B cell (primary cell): ENCODE results near the gene KNOP1. TPM values are rescaled to one million over a fixed set of nuclear protein-coding genes. Genes with fewer than 3 reads are reported as not detected.

Source experiments
- ATAC-seq: fragments of 200-7000 bp; cut with Tn5 transposase; one replicate; pipeline ENCODE4 v1.10.0; 2021; ENCODE audit warnings: low read depth, mild to moderate bottlenecking, moderate number of reproducible peaks, moderate library complexity
- CTCF ChIA-PET: fragments of 350-600 bp; sonication (Branson Sonifier 250); formaldehyde crosslinking; loops from one replicate; lab custom pipeline; 2021; ENCODE audit warnings: antibody characterized with exemption, inconsistent platforms; lab: Charles Lee
- POLR2A ChIA-PET: fragments of 350-600 bp; sonication (Branson Sonifier 250); formaldehyde crosslinking; loops from one replicate; lab custom pipeline; 2021; ENCODE audit warnings: antibody characterized with exemption; lab: Charles Lee
- DNase-seq: peaks from one replicate; pipeline ENCODE4 v3.0.0; 2013
- H2AFZ ChIP-seq: 2 replicates; pipeline ENCODE4 v1.6.1; 2012; ENCODE audit warnings: mild to moderate bottlenecking, low read depth, low read length; ENCODE audit not compliant: insufficient read depth, poor library complexity, severe bottlenecking
- H3K27ac ChIP-seq, 2 donors: 1 replicate in 1 of 2; 2 replicates in 1 of 2; pipeline ENCODE4 v1.5.1; 2012 to 2013; ENCODE audit warnings: low read length in 2 of 2, mild to moderate bottlenecking in 2 of 2, moderate library complexity in 1 of 2
- H3K27me3 ChIP-seq, 4 experiments: fragments of 200-600 bp in 1 of 4; sonication (generic) in 1 of 4; replicated peaks in 1 of 4; 1 replicate in 2 of 4; 2 replicates in 2 of 4; pipeline versions ENCODE4 v1.6.1 to v1.7.0; 2013 to 2016; ENCODE audit warnings: low read length in 3 of 4, mild to moderate bottlenecking in 2 of 4, mixed read lengths in 1 of 4, moderate library complexity in 1 of 4; ENCODE audit not compliant: insufficient read depth in 4 of 4, control insufficient read depth in 3 of 4; ENCODE audit errors: control extremely low read depth in 1 of 4
- H3K36me3 ChIP-seq, 2 experiments: replicated peaks in 1 of 2; 1 replicate in 1 of 2; 2 replicates in 1 of 2; pipeline versions ENCODE4 v1.6.1 to v1.7.1; 2013; ENCODE audit warnings: low read length in 1 of 2; ENCODE audit not compliant: insufficient read depth in 2 of 2, control insufficient read depth in 1 of 2; ENCODE audit errors: control extremely low read depth in 1 of 2, extremely low read depth in 1 of 2
- H3K4me1 ChIP-seq, 2 donors: fragments of 200-600 bp in 1 of 2; sonication (generic) in 1 of 2; 1 replicate in 1 of 2; 2 replicates in 1 of 2; pipeline versions ENCODE4 v1.5.1 to v1.6.1; 2013 to 2017; ENCODE audit warnings: low read length in 2 of 2; ENCODE audit not compliant: control insufficient read depth in 2 of 2, insufficient read depth in 2 of 2
- H3K4me2 ChIP-seq: replicated peaks from 2 replicates; pipeline ENCODE3; 2012; ENCODE audit warnings: mild to moderate bottlenecking, low read depth, low read length; ENCODE audit not compliant: poor library complexity, severe bottlenecking
- H3K4me3 ChIP-seq, 5 experiments: fragments of 200-600 bp in 1 of 5; sonication (generic) in 1 of 5; 1 replicate in 3 of 5; 2 replicates in 2 of 5; pipeline versions ENCODE4 v1.5.1 to v1.7.0; 2011 to 2016; ENCODE audit warnings: low read length in 4 of 5, mild to moderate bottlenecking in 4 of 5, low read depth in 2 of 5, control low read depth in 1 of 5, moderate library complexity in 1 of 5; ENCODE audit not compliant: insufficient read depth in 1 of 5; ENCODE audit errors: control extremely low read depth in 1 of 5, extremely low read depth in 1 of 5
- H3K79me2 ChIP-seq: fragments of 200-600 bp; sonication (generic); one replicate; pipeline ENCODE4 v1.6.0; 2016; ENCODE audit warnings: low read length; ENCODE audit not compliant: control insufficient read depth, insufficient read depth
- H3K9ac ChIP-seq: fragments of 200-600 bp; sonication (generic); 2 replicates; pipeline ENCODE4 v1.6.1; 2017; ENCODE audit warnings: mild to moderate bottlenecking, low read length, moderate library complexity
- H3K9me3 ChIP-seq, 3 donors: one replicate each; pipeline versions ENCODE4 v1.6.1 to v1.7.1; 2013; ENCODE audit warnings: low read length in 2 of 3; ENCODE audit not compliant: control insufficient read depth in 2 of 3, insufficient read depth in 1 of 3; ENCODE audit errors: control extremely low read depth in 1 of 3
- H4K20me1 ChIP-seq: 2 replicates; pipeline ENCODE4 v1.6.0; 2012; ENCODE audit warnings: mild to moderate bottlenecking, low read length; ENCODE audit not compliant: insufficient read depth, control insufficient read depth, poor library complexity, severe bottlenecking
- H3K27ac Mint-ChIP-seq: one replicate; pipeline ENCODE4 v1.8.0; 2021; ENCODE audit warnings: mixed read lengths
- H3K27me3 Mint-ChIP-seq: one replicate; pipeline ENCODE4 v1.8.0; 2021; ENCODE audit warnings: mixed read lengths
- H3K4me1 Mint-ChIP-seq: one replicate; pipeline ENCODE4 v1.8.0; 2021; ENCODE audit warnings: mixed read lengths
- H3K4me3 Mint-ChIP-seq: one replicate; pipeline ENCODE4 v1.8.0; 2021; ENCODE audit warnings: mixed read lengths
- H3K9me3 Mint-ChIP-seq: one replicate; pipeline ENCODE4 v1.8.0; 2022; ENCODE audit warnings: mixed read lengths; ENCODE audit not compliant: insufficient read depth
- CTCF ChIP-seq: fragments of 200-600 bp; IDR thresholded peaks from one replicate; pipeline ENCODE4 v1.8.0; 2022; ENCODE audit warnings: antibody characterized with exemption, mild to moderate bottlenecking
- EZH2 ChIP-seq: IDR thresholded peaks from 2 replicates; pipeline ENCODE4 v1.6.1; 2012; ENCODE audit warnings: borderline replicate concordance, low read depth, mild to moderate bottlenecking, moderate library complexity, low read length; ENCODE audit not compliant: insufficient read depth, poor library complexity, severe bottlenecking
- WGBS: methylation state at CpG from one replicate; pipeline ENCODE4 v1.1.5; 2013; ENCODE audit warnings: missing lambda C conversion rate; ENCODE audit not compliant: insufficient coverage; 5-methylcytosine and 5-hydroxymethylcytosine counted together
- intact Hi-C: fragments of 100-400 bp; cut with micrococcal nuclease; formaldehyde crosslinking; loops from one replicate; pipeline ENCODE4 v1.10.0; 2022
- polyA plus RNA-seq: library from polyadenylated mRNA; depleted of rRNA; stranded (reverse); fragments of >200 nt; gene quantifications from 2 replicates; pipeline ENCODE4 v1.2.3, GENCODE V29; 2012
- total RNA-seq, 2 donors: library from RNA; stranded (reverse); fragments of 120-200 nt in 1 of 2; gene quantifications; 1 replicate in 1 of 2; 2 replicates in 1 of 2; pipeline versions ENCODE4 v1.2.3 to v1.2.4, GENCODE V29; 2013 to 2022

Gene KNOP1
- total and polyA plus RNA-seq, 2 donors (not counting 1 experiment from before 2014, with no cell fraction given), result 1.6 to 16.9 TPM

- peaks cover 0 to 62% of the 10 kb centered on the region in 2 experiments for H3K36me3 ChIP-seq
- WGBS, result 95% methylated on average over 6 of the region's 7 CpGs
- ChIA-PET POLR2A (no interaction called here), CTCF (no interaction called here)
- no peaks in the 10 kb centered on the region for H4K20me1 ChIP-seq
- no peak overlapping the region for H3K27ac ChIP-seq
- H3K79me2 ChIP-seq, result no peaks in the 10 kb centered on the region
- no peak overlapping the region for H3K4me3 ChIP-seq
- no peaks in the 10 kb centered on the region for H3K27me3 ChIP-seq
- DNase-seq (no peak), ATAC-seq (no peak)
- no peak overlapping the region for H3K4me2 ChIP-seq
- H3K9ac ChIP-seq, result no peak overlapping the region
- H2AFZ ChIP-seq, result no peak overlapping the region
- Mint-ChIP-seq H3K27me3 (no peaks in the 10 kb centered on the region), H3K27ac (no peak overlapping the region), H3K4me1 (no peaks in the 10 kb centered on the region), H3K4me3 (no peak overlapping the region), H3K9me3 (peaks cover 7% of the 10 kb centered on the region)
- intact Hi-C loops, result no loop called here
- no peak for TF ChIP-seq CTCF
- TF ChIP-seq EZH2, result no peak
- no peaks in the 10 kb centered on the region for H3K4me1 ChIP-seq
- peaks cover 0 to 13% (median 8%) of the 10 kb centered on the region in 3 donors for H3K9me3 ChIP-seq
These were observed 30.7 kb downstream of the KNOP1 start for GRCh38 chr16:19687279-19687678.

- H3K27me3 ChIP-seq, result no peaks in the 10 kb centered on the region
- CTCF ChIA-PET, result no interaction called here
- no peak overlapping the region for H3K27ac ChIP-seq
- no peaks in the 10 kb centered on the region for H4K20me1 ChIP-seq
- H3K4me3 ChIP-seq, result no peak overlapping the region
- 100% methylated on average over 1 of the region's 4 CpGs for WGBS
- ATAC-seq (no peak), DNase-seq (no peak)
- Mint-ChIP-seq H3K4me3 (no peak overlapping the region), H3K9me3 (peaks cover 7% of the 10 kb centered on the region), H3K4me1 (no peaks in the 10 kb centered on the region), H3K27ac (peak overlapping the region; percentile 20), H3K27me3 (no peaks in the 10 kb centered on the region)
- H3K36me3 ChIP-seq, result peaks cover 0 to 56% of the 10 kb centered on the region in 2 experiments
- H3K4me2 ChIP-seq, result no peak overlapping the region
- intact Hi-C loops, result no loop called here
- POLR2A ChIA-PET, result no interaction called here
- no peaks in the 10 kb centered on the region for H3K79me2 ChIP-seq
- H3K9ac ChIP-seq, result no peak overlapping the region
- H2AFZ ChIP-seq, result no peak overlapping the region
- no peaks in the 10 kb centered on the region for H3K4me1 ChIP-seq
- TF ChIP-seq EZH2, result no peak
- no peak for TF ChIP-seq CTCF
- H3K9me3 ChIP-seq, result peaks cover 0 to 13% (median 8%) of the 10 kb centered on the region in 3 donors
These were observed 32.9 kb downstream of the KNOP1 start for GRCh38 chr16:19685176-19685575.
